Activated CD8-positive, alpha-beta memory T cell treated with anti-CD3 and anti-CD28 coated beads for 24 hours (primary cell): ENCODE measurements around the gene RGS9.
"Not testable (repeated sequence)": the region's sequence is repeated elsewhere in the genome, so short reads cannot be mapped to it uniquely, and the experiment has no call there.

Experiments
- DNase-seq: peaks from one replicate; pipeline ENCODE4 v3.0.0-alpha.2; 2020

Gene RGS9

DNA sequence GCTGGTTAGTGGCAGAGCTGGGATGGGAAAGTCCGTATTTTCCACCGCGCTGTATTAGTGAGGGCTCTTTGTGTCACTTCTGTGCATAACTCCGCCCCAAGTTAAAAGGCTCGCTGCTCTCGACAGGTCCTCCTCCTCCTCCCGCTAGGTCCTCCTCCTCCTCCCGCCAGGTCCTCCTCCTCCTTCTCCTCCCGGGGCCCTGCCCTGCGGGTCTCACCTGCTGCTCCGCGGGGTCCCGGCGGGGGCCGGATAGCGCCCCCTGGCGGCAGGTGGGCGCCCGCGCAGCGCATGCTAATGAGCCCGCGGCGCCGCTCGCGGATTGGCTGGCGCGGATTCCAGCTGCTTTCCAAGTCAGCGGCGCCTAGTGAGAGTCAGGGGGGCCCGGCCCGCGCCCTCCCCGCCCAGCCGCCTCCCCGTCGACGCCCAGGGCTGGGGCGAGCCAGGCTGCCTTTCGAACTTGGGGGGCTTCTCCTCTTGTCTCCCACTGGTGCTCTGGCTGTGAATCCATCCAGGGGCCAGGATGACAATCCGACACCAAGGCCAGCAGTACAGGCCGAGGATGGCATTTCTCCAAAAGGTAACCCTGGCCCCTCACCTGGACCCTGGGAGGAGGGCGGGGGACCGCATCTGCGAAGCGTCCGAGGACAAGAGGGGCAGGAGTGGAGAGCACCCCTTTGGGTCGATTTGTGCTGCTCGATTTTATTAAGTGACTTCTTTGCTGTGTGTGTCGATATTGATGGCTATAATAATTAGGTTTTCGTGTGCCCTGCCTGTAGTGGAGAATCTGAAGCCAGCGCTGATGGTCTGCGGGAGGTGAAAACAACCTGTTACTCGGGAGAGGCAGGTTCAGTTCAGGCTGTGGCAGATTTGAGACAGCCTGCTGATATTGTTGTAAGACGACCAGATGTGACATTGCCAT lies at the start of gene RGS9:
Gene RGS9, plus strand, starts transcription at position 350 of the 919 bp plus-strand sequence. Its CDS starts 171 bp downstream, at position 521.
- DNase-seq, result peak; percentile 93

DNA sequence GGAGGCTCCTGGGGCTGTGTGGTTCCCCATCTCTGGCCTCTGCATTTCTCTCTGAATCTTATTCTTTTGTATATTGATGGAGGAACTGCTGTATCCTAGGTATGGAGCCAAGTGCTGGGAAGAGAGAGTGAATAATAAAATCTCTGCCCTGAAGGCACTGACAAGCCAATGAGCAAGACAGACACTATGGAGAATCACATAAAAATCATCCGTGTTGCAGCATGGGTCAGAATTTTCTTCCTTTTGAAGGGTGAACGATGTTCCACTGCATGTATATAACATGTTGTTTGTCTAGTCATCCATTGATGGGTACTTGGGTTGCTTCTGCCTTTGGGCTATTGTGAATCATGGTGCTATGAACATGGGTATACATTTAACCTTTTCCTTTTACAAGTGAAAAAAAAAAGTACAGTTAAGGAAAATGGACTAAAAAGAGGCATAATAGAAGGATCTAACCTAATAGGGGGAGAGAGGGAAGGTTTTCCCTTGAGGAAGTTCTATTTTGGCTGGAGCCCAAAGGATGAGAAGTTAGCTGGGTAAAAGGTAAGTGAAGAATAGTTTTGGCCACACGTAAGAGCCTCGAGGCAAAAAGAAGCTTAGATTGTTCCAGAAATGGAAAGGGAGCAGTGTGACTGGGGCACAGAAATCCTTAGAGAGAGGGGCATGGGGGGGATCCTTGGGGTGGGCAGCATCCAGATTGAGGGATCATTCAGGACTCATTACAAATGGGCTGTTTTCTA lies 48.4 kb upstream of the RGS9 start:
- no peak for DNase-seq

DNA sequence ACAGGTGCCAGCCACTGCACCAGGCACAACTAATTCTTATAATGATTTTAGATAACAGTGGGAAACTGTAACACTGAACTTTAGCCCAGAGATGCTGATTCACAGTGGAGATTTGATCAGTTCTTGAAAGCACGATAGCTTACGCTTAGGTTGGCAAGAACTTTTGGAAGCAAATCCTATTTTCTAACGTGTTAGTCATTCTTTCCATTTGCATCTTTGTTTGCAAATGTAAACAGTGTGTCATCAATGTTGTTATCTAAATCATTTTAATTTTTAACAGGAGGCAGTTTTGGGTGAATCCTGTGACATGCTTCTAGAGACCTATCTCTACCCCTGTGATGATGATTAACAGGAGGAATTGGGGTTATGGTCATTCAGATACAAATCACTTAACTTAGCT lies 44.9 kb upstream of the RGS9 start:
- DNase-seq, result no peak

DNA sequence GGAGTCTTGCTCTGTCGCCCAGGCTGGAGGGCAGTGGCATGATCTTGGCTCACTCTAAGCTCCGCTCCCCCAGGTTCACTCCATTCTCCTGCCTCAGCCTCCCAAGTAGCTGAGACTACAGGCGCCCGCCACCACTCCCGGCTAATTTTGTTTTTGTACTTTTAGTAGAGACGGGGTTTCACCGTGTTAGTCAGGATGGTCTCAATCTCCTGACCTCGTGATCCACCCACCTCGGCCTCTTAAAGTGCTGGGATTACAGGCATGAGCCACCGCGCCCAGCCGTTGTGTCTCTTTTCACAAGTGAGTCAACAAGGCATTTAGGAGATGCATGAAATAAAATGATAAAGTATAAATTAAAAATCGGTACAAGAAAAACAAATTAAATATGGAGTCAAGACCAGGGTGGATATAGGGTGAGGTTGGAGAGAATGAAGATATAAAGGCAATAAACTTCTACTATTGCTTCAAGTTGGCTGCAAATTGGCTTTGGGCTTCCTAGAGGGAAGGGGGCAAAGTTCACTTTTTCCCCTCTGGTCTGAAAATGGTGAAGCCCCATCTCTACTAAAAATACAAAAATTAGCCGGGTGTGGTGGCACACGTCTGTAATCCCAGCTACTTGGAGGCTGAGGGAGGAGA lies 44.3 kb upstream of the RGS9 start:
- DNase-seq, result not testable (repeated sequence)

DNA sequence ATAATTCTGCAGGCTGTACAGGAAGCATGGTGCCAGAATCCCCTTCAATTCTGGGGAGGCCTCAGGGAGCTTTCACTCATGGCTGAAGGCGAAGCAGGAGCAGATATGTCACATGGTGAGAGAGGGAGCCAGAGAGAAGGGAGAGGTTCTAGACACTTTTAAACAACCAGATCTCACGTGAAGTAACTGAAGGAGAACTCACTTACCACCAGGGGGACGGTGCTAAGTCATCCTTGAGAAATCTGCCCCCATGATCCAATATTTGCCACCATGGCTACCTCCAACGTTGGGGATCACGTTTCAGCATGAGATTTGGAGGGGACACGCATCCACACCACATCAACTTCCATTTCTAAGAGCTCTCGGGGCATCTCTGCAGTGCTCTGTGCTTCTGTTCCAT lies 43.2 kb upstream of the RGS9 start:
- no peak for DNase-seq

DNA sequence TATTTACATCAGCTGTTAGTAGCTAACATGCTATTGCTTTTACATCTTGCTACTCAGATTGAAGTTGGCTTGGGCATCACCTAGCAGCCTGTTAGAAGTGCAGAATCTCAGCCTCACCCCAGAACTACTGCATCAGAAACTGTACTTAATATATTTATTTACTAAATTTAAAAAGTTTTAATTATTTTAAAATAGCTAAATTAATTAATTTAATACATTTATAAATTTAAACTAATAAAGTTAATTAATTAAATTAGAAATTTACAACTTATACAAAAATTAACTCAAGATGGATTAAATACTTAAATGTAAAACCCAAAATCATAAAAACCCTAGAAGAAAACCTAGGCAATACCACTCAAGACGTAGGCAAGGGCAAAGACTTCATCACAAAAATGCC lies 41.7 kb upstream of the RGS9 start:
- no peak for DNase-seq

DNA sequence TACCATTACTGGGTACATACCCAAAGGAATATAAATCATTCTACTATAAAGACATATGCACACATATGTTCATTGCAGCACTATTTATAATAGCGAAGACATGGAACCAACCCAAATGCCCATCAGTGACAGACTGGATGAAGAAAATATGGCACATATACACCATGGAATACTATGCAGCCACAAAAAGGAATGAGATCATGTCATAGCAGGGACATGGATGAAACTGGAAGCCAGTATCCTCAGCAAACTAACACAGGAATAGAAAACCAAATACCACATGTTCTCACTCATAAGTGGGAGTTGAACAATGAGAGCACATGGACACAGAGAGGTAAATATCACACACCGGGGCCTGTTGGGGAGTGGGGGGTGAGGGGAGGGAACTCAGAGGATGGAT lies 40.8 kb upstream of the RGS9 start:
- not testable (repeated sequence) for DNase-seq

DNA sequence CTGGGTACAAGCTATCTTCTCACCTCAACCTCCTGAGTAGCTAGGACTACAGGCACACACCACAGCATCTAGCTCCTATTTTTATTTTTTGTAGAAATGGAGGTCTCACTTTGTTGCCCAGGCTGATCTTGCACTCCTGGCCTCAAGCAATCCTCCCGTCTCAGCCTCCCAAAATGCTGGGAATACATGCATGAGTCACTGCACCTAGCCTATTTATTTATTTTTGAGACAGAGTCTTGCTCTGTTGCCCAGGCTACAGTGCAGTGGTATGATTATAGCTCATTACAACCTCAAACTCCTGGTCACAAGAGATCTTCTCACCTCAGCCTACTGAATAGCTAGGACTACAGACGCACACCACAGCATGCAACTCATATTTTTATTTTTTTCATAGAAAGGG lies 40.1 kb upstream of the RGS9 start:
- DNase-seq, result no peak

DNA sequence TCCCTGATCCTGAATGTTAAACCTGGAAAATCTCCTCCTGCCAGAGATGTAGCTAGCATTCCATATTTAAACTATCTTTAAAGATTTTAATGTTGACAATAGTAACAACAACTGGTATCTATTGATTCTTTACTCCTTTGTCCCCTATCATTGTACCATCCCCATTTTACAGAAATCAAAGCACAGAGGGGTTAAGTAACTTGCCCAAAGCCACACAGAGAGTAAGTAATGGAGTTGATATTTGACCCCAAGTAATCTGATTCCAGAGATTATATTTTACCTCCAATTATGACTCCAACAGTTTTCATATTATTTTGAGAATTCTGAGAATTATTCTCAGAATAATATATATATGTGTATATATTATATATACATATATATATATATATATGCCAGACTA lies 37.7 kb upstream of the RGS9 start:
- DNase-seq, result no peak

DNA sequence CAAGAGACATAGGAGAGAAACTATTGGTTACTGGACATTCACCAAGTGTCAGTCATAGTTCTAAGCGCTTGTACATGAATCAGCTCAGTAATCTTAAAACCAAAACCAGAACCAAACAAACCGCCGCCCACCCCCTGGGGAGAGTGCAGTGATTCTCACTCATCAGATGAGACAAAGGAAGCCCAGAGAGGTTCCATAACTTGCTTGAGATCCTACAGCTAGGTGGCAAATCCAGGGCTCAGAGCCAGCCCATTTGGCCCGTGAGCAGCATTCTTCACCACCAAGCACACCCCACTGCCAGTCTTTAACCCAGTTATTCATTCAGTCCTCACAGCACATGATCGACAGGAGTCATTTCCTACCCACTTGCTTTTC lies 37.2 kb upstream of the RGS9 start:
- DNase-seq, result peak; percentile 86

DNA sequence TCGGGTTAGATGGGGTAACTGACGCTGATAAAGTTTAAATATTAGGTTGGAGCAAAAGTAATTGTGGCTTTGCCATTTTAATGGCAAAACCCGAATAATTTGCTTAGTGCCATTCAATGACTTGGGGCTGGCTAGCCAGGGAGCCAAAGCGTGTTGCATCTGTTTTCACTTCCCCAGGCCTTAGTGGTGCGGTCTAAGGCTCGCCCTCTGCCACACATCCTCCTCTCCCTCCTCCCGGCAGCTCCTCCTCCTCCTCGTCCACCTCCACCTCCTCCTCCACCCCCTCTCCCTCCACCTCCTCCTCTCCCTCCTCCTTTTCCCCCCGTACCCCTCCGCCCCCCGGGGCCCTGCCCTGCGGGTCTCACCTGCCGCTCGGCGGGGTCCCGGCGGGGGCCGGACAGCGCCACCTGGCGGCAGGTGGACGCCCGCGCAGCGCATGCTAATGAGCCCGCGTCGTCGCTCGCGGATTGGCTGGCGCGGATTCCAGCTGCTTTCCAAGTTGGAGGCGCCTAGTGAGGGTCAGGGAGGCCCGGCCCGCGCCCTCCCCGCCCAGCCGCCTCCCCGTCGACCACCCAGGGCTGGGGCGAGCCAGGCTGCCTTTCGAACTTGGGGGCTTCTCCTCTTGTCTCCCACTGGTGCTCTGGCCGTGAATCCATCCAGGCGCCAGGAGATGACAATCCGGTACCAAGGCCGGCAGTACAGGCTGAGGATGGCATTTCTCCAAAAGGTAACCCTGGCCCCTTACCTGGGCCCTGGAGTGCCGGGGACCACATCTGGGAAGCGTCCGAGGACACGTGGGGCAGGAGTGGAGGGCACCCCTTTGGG lies 36.6 kb upstream of the RGS9 start:
- peak; percentile 91 for DNase-seq

DNA sequence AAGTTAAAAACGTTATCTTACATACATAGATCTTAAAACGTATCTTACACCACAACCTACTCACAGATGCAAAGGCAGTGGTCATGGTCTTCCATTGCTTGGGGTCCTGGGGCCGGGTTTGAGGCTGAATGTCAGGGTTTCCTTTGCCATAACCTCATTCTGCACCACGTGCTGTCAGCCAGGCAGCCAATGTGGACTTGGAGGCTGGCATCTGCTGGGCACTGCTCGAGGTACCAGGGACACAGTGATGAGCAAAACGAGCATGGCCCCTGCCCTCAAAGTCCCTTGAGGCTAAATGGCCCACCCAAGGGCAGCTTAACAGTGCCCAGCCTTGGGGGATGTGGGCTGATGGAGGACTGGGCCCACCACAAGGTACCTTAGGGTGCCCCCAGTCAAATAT lies 35.8 kb upstream of the RGS9 start:
- DNase-seq, result no peak

DNA sequence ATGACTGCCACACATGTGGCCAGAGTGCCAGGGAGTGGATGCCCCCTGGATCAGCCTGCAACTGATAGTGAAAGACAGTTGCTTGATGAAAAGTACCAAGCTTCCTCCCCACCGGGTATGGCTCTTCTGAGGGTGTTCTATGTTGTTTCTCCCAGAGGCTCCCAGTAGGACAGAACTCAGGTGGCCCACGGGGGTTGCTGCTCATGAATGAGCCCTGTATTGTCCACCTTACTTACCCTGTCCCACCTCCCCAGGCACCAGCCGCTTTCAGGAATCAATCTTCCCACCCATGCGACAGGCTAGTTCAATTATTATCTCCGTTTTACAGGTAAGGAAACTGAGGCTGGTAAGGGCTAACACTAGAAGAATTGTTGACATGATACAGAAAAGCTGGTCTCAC lies 34.9 kb upstream of the RGS9 start:
- DNase-seq, result no peak

DNA sequence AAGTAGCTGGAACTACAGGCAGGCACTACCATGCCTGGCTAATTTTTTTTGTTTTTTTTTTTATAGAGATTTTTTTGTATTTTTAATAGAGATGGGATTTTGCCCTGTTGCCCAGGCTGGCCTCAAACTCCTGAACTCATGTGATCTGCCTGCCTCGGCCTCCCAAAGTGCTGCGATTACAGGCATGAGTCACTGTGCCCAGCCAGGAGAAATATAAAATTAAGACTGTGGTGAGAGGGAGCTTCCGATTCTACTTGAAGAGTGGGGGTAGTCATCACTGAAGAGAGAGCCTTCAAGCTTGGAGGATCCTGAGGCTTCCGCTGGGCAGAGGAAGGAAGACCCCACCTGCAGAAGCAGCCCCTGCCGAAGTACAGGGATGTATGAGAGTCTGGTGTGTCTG lies 34.4 kb upstream of the RGS9 start:
- DNase-seq, result no peak

DNA sequence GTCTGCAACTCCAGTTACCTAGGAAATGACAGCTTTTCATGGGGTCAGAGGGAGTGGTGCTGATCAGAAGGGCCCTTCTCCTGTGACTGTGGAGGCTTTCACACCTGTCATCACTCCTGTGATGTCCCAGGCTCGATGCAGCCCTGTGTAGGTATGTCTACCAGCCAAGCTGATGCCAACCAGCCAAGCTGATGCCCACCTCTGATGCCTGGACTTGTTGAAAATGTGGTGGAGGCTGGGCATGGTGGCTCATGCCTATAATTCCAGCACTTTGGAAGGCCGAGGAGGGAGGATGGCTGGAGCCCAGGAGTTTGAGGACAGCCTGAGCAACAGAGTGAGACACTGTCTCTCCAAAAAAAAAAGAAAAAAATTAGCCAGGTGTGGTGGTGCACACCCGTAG lies 33.7 kb upstream of the RGS9 start:
- DNase-seq, result no peak

DNA sequence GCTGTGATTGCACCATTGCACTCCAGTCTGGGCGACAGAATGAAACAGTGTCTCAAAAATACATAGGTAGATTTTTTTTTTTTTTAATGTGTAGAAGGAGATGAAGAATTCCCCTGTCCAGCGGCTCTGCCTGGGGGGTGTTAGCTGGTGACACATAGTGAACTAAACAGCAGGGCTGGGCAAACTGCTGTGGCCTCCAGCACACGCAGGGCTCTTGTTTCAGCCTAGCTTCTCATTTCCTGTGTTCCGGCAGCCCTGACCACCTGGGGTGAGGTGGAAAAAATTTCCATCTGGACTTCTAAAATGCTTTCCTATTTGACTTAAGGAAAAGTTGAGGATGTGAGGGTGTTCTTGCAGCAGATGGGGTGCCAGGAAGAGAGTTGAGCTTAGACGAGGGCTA lies 33.3 kb upstream of the RGS9 start:
- no peak for DNase-seq

DNA sequence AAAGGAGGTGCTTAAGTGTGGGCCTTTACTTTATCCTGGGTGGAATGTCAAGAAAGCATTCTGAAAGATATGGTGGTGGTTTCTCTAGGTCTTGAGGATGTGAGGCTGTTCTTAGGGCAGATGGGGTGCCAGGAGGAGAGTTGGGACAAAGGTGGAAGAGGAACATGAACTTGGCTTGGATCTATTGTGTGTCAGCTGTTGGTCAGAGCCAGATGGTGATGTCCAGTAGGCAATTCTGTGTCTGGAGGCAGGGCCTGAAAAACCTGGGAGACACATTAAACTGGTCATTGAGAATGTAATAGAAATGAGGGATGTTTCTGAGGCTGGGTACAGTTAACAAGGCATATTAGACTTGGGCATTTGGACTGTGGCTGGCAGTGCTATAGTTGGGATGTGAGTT lies 32.6 kb upstream of the RGS9 start:
- no peak for DNase-seq

DNA sequence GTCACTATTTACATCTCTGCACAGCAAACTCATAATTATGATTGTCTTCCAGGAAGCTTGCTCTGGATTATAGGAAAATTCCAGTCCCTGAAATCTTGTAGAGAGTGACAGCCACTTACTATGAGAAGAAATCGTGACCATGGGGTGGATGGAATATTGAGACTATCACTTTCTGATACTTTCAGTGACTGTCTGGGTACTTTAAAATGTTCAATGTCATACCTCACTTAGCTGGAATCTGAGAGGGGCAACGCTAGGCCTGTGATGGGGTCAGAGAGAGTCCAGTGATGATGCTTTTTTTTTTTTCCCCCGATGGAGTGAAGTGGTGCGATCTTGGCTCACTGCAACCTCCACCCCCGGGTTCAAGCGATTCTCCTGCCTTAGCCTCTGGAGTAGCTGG lies 32.2 kb upstream of the RGS9 start:
- no peak for DNase-seq

DNA sequence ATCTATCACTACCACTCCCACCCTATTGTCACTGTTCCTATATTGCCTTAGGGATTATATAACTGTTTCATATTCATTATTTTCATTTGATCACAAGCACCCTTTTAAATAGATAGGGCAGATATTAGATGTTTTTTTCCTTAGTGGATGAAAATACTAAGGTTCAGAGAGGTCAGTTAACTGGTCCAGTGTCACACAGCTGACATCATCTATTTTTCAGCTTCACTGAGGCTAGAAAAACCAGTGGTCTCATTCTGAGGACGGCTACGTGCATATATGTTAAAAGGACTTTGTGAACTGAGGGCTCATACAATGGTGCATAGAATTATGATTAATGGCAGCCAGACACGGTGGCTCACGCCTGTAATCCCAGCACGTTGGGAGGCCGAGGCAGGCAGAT lies 29.0 kb upstream of the RGS9 start:
- DNase-seq, result no peak

DNA sequence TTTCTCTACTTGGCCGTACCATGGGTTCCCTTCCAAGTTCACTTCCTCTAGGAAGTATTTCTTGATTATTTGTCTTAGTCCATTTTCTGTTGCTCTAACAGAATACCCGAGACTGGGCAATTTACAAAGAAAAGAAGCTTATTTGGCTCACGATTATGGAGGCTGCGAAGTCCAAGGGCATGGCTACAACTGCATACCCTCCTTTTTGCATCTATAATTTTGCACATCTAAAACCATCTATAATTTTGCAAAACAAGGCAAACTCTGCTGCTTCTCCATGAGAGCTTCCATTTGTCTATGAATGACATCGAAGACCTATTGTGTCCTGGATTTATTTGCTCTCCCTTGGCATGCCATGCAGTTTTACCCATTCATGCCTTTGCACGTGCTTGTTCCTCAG lies 27.6 kb upstream of the RGS9 start:
- no peak for DNase-seq

DNA sequence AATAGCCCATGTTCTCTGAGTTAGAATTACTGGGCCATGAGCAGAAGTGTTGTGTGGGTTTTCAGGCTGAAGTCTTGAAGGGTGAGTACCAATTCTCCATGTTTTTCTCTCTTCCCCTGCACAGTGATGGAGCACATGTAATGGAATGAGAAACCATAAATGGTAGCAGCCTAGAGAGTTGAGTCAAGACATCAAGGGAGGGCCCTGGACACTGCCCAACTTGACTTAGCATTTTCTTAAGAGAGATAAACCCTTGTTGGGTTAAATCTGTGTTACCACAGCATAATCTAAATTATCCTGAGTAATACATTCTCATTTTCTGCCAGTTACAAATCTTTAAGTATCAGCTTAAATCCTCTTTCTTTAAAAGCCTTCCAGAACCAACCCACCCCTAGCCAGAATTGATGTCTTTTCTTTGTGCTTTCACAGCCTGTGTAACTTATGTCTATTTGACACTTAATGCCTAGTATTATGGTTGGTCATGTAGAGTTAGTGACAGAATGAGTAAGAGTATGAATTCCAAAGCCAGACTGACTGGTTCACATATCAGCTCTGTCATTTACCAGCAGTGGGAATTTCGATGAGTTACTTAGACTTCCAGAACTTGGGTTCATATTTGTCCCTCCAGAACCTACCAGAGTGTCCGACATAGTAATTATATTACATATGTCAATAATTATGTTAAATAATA lies 27.0 kb upstream of the RGS9 start:
- DNase-seq, result no peak

DNA sequence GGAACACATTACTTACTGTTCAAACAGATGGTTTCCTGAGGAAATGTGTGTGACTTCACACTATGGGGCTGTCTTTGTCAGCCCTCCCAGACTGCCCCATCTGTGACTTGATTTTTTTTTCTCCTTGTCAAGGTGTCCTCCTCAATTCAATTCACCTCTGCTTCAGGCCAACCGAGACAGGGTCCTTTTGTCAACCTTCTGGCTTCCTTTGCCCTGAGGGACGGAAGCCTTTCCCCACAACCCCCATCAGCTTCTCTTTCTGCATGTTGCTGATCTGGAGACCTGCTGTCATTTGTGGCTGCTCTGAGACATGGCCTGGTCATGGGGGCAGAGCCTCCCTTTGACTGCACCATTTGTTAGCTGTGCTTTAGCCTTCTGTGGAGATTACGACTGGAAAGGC lies 21.3 kb upstream of the RGS9 start:
- DNase-seq, result no peak
